ENCODE results near the gene CFLAR.
A peak's percentile ranks its signal among the peaks of the same experiment; 100 is the strongest.

Gene CFLAR

DNA sequence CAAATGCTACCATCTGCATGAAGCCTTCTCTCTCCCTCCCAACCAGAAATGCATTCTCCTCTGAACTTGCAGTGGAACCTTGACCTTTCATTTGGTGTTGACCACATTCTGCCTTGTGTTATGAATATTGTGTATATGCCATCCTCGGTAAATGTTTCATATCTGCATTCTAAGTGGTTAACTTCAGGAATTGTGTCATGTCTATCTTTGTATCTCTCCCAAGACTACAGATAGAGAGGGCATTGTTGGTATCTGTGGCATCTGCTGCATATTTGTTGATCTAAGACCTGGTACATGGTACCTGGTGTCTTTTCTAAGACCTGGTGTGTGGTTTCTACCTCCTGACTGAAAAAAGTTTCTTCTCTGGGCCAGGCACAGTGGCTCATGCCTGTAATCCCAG is 101.0 kb downstream of the CFLAR start:
- no peak for DNase-seq

DNA sequence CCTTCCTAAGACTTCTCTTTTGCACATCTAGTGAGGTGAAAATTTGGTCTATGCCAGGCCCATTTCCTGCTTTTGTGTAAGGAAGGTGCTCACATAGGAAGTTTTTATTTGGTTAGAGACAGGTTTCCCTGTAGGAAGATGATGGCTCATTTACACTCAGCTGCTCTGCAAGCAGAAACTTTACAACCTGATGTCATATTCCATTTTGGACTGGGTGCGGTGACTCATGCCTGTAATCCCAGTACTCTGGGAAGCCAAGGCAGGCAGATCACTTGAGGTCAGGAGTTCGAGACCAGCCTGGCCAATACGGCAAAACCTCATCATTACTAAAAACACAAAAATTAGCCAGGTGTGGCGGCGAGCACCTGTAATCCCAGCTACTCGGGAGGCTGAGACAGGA is 102.8 kb downstream of the CFLAR start:
- no peak for DNase-seq

DNA sequence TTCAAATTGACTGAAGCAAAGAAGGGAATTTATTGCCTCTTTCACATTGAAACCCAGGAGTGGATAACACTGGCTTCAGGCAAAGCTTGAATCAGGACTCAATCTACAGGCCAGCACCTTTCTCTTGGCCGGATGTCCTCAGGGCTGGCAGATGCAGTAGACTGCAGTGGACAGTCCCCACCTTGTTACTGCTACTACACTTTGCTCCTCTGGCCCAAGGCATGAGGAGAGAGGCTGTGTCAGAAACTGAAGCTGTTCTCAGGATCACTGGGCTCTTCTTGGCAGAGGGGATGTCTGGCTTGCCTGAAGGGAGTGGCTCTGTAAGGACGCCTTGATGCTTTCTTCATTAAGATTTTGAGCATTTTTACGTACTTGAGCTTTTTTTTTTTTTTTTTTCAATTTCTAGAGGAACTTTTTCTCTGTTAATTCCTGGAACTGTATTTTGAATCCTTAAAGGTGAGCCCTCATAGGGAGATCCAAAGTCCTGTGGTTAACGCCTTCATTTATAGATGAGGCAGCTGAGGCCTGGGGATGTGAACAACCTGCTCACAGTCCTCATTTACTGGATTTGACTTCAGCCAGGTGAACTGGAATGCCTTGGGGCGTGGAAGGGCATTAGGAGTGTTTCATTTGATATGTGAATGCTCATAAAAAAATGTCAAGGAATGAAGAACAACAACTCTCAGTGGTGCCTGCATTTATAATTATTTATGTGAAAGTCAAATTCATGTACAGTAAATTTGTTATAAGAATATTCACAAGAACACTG is 103.5 kb downstream of the CFLAR start:
- no peak for DNase-seq

DNA sequence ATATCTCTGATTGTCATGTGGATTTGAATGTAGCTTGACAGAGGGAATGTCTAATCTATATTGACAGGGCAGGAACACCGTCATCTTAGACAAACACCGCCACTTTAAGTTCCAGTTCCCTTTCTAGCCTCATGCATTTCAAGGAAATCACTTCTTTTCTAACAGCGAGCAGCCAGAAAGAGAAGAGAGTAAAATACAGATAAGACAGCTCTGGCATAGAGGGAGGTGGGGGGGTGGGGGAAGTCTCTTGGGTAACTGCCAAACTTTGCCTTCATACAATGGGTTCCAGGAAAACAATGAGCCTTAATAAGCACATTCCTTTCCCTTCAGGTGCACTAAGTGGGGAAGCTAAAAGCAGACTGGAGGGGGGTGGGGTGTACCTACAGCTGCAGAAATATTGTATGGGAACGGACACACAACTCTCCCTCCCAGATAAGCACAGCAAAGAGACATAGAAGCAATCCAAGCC is 104.2 kb downstream of the CFLAR start:
- DNase-seq = peak in 2 of 56 donors; percentile 3 to 6

DNA sequence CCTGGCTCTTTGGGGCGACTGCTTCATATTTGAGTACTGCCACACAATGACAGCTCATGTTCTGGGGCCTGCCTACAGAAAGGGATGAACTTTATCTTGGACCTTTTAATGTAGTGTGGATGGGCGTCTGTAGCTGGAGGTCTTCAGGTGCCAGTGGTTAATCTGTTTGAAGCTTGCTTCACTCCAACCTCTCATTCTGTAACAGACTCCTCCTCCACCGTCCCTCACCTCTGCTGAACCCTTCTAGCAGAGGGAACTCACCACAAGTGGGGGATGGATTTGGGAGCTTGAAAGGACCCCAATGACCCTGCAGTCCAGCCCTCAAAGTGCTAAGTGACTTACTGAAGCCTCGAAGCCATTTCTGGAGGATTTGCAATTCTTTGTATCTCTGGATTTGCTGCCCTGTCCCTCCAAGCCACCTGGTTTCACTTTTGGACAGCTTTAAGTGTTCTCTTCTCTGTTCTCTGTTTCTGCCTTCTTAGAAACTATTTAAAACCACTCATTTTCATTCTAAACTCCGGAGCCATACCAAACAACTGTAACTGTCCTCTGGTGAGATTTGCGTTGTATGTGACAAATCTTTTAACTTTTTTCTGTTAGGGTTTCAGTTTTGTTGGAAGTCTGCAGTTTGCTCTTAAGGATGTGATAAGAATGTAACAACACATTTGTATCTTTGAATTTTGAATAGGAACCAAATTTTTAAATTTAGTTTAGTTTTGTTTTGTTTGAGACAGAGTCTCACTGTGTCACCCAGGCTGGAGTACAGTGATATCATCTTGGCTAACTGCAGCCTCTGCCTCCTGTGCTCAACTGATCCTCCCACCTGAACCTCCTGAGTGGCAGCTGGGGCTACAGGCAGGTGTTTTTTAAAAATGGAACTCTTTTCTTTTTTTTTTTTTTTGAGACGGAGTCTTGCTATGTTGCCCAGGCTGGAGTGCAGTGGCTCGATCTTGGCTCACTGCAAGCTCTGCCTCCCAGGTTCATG is 107.4 kb downstream of the CFLAR start:
- DNase-seq = no peak

Measured in amygdala (tissue), 56 donors.